Neuron (in vitro differentiated cells): Measurements from ENCODE around the gene CHURC1.

Source experiments
- H2AFZ ChIP-seq: one replicate; pipeline ENCODE4 v1.6.1; 2013; ENCODE audit warnings: low read depth, mild to moderate bottlenecking, inconsistent platforms, low read length, moderate library complexity
- H3K27me3 ChIP-seq: one replicate; pipeline ENCODE4 v1.6.1; 2013; ENCODE audit warnings: low read length; ENCODE audit not compliant: insufficient read depth
- H3K36me3 ChIP-seq: one replicate; pipeline ENCODE4 v1.6.1; 2013; ENCODE audit warnings: low read length; ENCODE audit not compliant: insufficient read depth
- H3K4me1 ChIP-seq: one replicate; pipeline ENCODE4 v1.6.1; 2013; ENCODE audit warnings: low read length; ENCODE audit not compliant: insufficient read depth
- H3K4me3 ChIP-seq: 2 replicates; pipeline ENCODE4 v1.5.1; 2013; ENCODE audit warnings: mild to moderate bottlenecking, low read length, moderate library complexity
- H3K9me3 ChIP-seq: one replicate; pipeline ENCODE4 v1.6.1; 2013; ENCODE audit warnings: low read length

The CHURC1 gene

GRCh38 chr14:64958201-64958600 is 43.9 kb downstream of the CHURC1 start:
- H3K36me3 ChIP-seq, result no peaks in the 10 kb centered on the region
- no peaks in the 10 kb centered on the region for H3K9me3 ChIP-seq
- H3K4me1 ChIP-seq, result no peaks in the 10 kb centered on the region
- no peaks in the 10 kb centered on the region for H3K27me3 ChIP-seq
- H3K4me3 ChIP-seq, result no peak overlapping the region
- no peak overlapping the region for H2AFZ ChIP-seq

- Histone ChIP-seq H2AFZ (no peak overlapping the region), H3K36me3 (no peaks in the 10 kb centered on the region), H3K9me3 (no peaks in the 10 kb centered on the region), H3K27me3 (no peaks in the 10 kb centered on the region), H3K4me1 (no peaks in the 10 kb centered on the region), H3K4me3 (no peak overlapping the region)
These were observed 44.5 kb downstream of the CHURC1 start for GRCh38 chr14:64958743-64959142.

- Histone ChIP-seq H3K4me1 (no peaks in the 10 kb centered on the region), H3K9me3 (no peaks in the 10 kb centered on the region), H3K4me3 (no peak overlapping the region), H3K27me3 (no peaks in the 10 kb centered on the region), H2AFZ (no peak overlapping the region), H3K36me3 (no peaks in the 10 kb centered on the region)
These were observed 46.6 kb downstream of the CHURC1 start for GRCh38 chr14:64960762-64961276.

- Histone ChIP-seq H3K4me3 (no peak overlapping the region), H3K36me3 (no peaks in the 10 kb centered on the region), H3K27me3 (no peaks in the 10 kb centered on the region), H3K9me3 (no peaks in the 10 kb centered on the region), H3K4me1 (no peaks in the 10 kb centered on the region), H2AFZ (no peak overlapping the region)
These were observed 49.4 kb downstream of the CHURC1 start for GRCh38 chr14:64963611-64964010.

GRCh38 chr14:64965356-64966000 is 51.2 kb downstream of the CHURC1 start:
- H3K4me3 ChIP-seq, result no peak overlapping the region
- no peaks in the 10 kb centered on the region for H3K27me3 ChIP-seq
- no peaks in the 10 kb centered on the region for H3K9me3 ChIP-seq
- no peak overlapping the region for H2AFZ ChIP-seq
- no peaks in the 10 kb centered on the region for H3K36me3 ChIP-seq
- no peaks in the 10 kb centered on the region for H3K4me1 ChIP-seq

GRCh38 chr14:64966976-64967375 is 52.7 kb downstream of the CHURC1 start:
- H3K27me3 ChIP-seq, result no peaks in the 10 kb centered on the region
- peaks cover 6% of the 10 kb centered on the region for H3K4me1 ChIP-seq
- no peaks in the 10 kb centered on the region for H3K9me3 ChIP-seq
- no peaks in the 10 kb centered on the region for H3K36me3 ChIP-seq
- H2AFZ ChIP-seq, result no peak overlapping the region
- no peak overlapping the region for H3K4me3 ChIP-seq

GRCh38 chr14:64968167-64968566 is 53.9 kb downstream of the CHURC1 start:
- Histone ChIP-seq H3K36me3 (no peaks in the 10 kb centered on the region), H2AFZ (no peak overlapping the region), H3K4me1 (peaks cover 6% of the 10 kb centered on the region), H3K4me3 (no peak overlapping the region), H3K27me3 (no peaks in the 10 kb centered on the region), H3K9me3 (no peaks in the 10 kb centered on the region)

- H2AFZ ChIP-seq, result no peak overlapping the region
These were observed 54.4 kb downstream of the CHURC1 start for GRCh38 chr14:64968651-64969050.

GRCh38 chr14:64970041-64970440 is 55.8 kb downstream of the CHURC1 start:
- H3K4me1 ChIP-seq, result peaks cover 6% of the 10 kb centered on the region
- H3K9me3 ChIP-seq, result no peaks in the 10 kb centered on the region
- no peak overlapping the region for H2AFZ ChIP-seq
- no peaks in the 10 kb centered on the region for H3K27me3 ChIP-seq
- no peaks in the 10 kb centered on the region for H3K36me3 ChIP-seq
- H3K4me3 ChIP-seq, result no peak overlapping the region

More at GRCh38 chr14:64968651-64969050, 54.4 kb downstream of the CHURC1 start:
- no peaks in the 10 kb centered on the region for H3K36me3 ChIP-seq
- H3K4me1 ChIP-seq, result peaks cover 6% of the 10 kb centered on the region
- no peaks in the 10 kb centered on the region for H3K27me3 ChIP-seq
- H3K9me3 ChIP-seq, result no peaks in the 10 kb centered on the region
- H3K4me3 ChIP-seq, result no peak overlapping the region

GRCh38 chr14:64970776-64971477 is 56.7 kb downstream of the CHURC1 start:
- Histone ChIP-seq H3K4me1 (peaks cover 6% of the 10 kb centered on the region), H2AFZ (peak overlapping the region; percentile 82), H3K4me3 (peak overlapping the region; percentile 69), H3K27me3 (no peaks in the 10 kb centered on the region), H3K9me3 (no peaks in the 10 kb centered on the region), H3K36me3 (no peaks in the 10 kb centered on the region)

GRCh38 chr14:64971491-64971942 is 57.3 kb downstream of the CHURC1 start:
- H3K36me3 ChIP-seq, result no peaks in the 10 kb centered on the region

GRCh38 chr14:64971943-64972791 is 57.9 kb downstream of the CHURC1 start, which contains the start of gene RAB15:
TSS of gene RAB15 (minus strand) at chr14:64972336. CDS start at chr14:64972076, 260 bp downstream.
- H3K4me3 ChIP-seq, result peak within 1 kb of the TSS; percentile 69
- no peaks in the 10 kb centered on the region for H3K27me3 ChIP-seq
- H3K36me3 ChIP-seq, result no peaks in the 10 kb centered on the region
- H2AFZ ChIP-seq, result peak within 1 kb of the TSS; percentile 82
- H3K9me3 ChIP-seq, result no peaks in the 10 kb centered on the region
- peaks cover 6% of the 10 kb centered on the region for H3K4me1 ChIP-seq

More at GRCh38 chr14:64971491-64971942, 57.3 kb downstream of the CHURC1 start:
- H3K4me1 ChIP-seq, result peaks cover 6% of the 10 kb centered on the region
- H3K4me3 ChIP-seq, result peak overlapping the region; percentile 69
- H2AFZ ChIP-seq, result peak overlapping the region; percentile 82
- H3K9me3 ChIP-seq, result no peaks in the 10 kb centered on the region
- H3K27me3 ChIP-seq, result no peaks in the 10 kb centered on the region

- Histone ChIP-seq H3K4me1 (peaks cover 6% of the 10 kb centered on the region), H2AFZ (no peak overlapping the region), H3K4me3 (no peak overlapping the region), H3K27me3 (no peaks in the 10 kb centered on the region), H3K36me3 (no peaks in the 10 kb centered on the region), H3K9me3 (no peaks in the 10 kb centered on the region)
These were observed 58.8 kb downstream of the CHURC1 start for GRCh38 chr14:64973026-64973442.
